ENCODE data around the gene NCF2. TPM values are rescaled to one million over a fixed set of nuclear protein-coding genes. Genes with fewer than 3 reads are reported as not detected.
A peak's percentile ranks its signal among the peaks of the same experiment; 100 is the strongest.

The NCF2 gene
- total RNA-seq, 1 donor from 2014 or later = 12.5 TPM

GRCh38 chr1:183520379-183520778 lies 69.9 kb downstream of the NCF2 start:
- Histone ChIP-seq H3K27me3 (no peaks in the 10 kb centered on the region), H3K4me3 (no peak overlapping the region), H3K27ac (no peak overlapping the region), H3K4me1 (peaks cover 3% of the 10 kb centered on the region), H3K9me3 (no peaks in the 10 kb centered on the region), H3K36me3 (peaks cover 0 to 33% of the 10 kb centered on the region in 2 donors)
- no peak for DNase-seq (ENCODE audit: extremely low spot score in 2 of 2)
- intact Hi-C loops (cut with DNase I) = no loop called here
- no peak for TF ChIP-seq CTCF (IDR thresholded peaks at IDR 0.05)
- no peak for TF ChIP-seq POLR2AphosphoS5 (IDR thresholded peaks at IDR 0.05; ENCODE audit: insufficient read depth in 1 of 2, low read depth in 1 of 2)
- TF ChIP-seq POLR2A (IDR thresholded peaks at IDR 0.05) = no peak

GRCh38 chr1:183517401-183517800 lies 72.9 kb downstream of the NCF2 start:
- no peak for DNase-seq (ENCODE audit: extremely low spot score in 2 of 2)
- no peak overlapping the region for H3K4me3 ChIP-seq
- H3K27ac ChIP-seq = no peak overlapping the region
- no peak for TF ChIP-seq CTCF (IDR thresholded peaks at IDR 0.05)
- TF ChIP-seq POLR2AphosphoS5 (IDR thresholded peaks at IDR 0.05; ENCODE audit: insufficient read depth in 1 of 2, low read depth in 1 of 2) = no peak
- TF ChIP-seq POLR2A (IDR thresholded peaks at IDR 0.05) = no peak
- intact Hi-C loops (cut with DNase I) = no loop called here
- peaks cover 0 to 26% of the 10 kb centered on the region in 2 donors for H3K36me3 ChIP-seq
- H3K9me3 ChIP-seq = no peaks in the 10 kb centered on the region
- H3K4me1 ChIP-seq = peaks cover 18% of the 10 kb centered on the region
- H3K27me3 ChIP-seq = no peaks in the 10 kb centered on the region

GRCh38 chr1:183516725-183517124 lies 73.5 kb downstream of the NCF2 start:
- TF ChIP-seq CTCF (IDR thresholded peaks at IDR 0.05) (no peak), POLR2A (IDR thresholded peaks at IDR 0.05) (no peak), POLR2AphosphoS5 (IDR thresholded peaks at IDR 0.05; ENCODE audit: insufficient read depth in 1 of 2, low read depth in 1 of 2) (no peak)
- intact Hi-C loops (cut with DNase I) = no loop called here
- Histone ChIP-seq H3K36me3 (peaks cover 0 to 21% of the 10 kb centered on the region in 2 donors), H3K27ac (no peak overlapping the region), H3K9me3 (no peaks in the 10 kb centered on the region), H3K27me3 (no peaks in the 10 kb centered on the region), H3K4me1 (peaks cover 18% of the 10 kb centered on the region), H3K4me3 (no peak overlapping the region)
- no peak for DNase-seq (ENCODE audit: extremely low spot score in 2 of 2)

GRCh38 chr1:183515002-183515689 lies 75.1 kb downstream of the NCF2 start:
- Histone ChIP-seq H3K36me3 (peaks cover 0 to 13% of the 10 kb centered on the region in 2 donors), H3K27ac (no peak overlapping the region), H3K4me1 (peaks cover 18% of the 10 kb centered on the region), H3K9me3 (no peaks in the 10 kb centered on the region), H3K27me3 (no peaks in the 10 kb centered on the region), H3K4me3 (no peak overlapping the region)
- no peak for DNase-seq (ENCODE audit: extremely low spot score in 2 of 2)
- TF ChIP-seq POLR2AphosphoS5 (IDR thresholded peaks at IDR 0.05; ENCODE audit: insufficient read depth in 1 of 2, low read depth in 1 of 2) (peak in 1 of 2 donors; percentile 58), POLR2A (IDR thresholded peaks at IDR 0.05) (no peak), CTCF (IDR thresholded peaks at IDR 0.05) (no peak)
- intact Hi-C loops (cut with DNase I) = no loop called here

- H3K36me3 ChIP-seq = peaks cover 0 to 13% of the 10 kb centered on the region in 2 donors
- H3K4me3 ChIP-seq = no peak overlapping the region
- no peaks in the 10 kb centered on the region for H3K27me3 ChIP-seq
- TF ChIP-seq CTCF (IDR thresholded peaks at IDR 0.05) = no peak
- TF ChIP-seq POLR2AphosphoS5 (IDR thresholded peaks at IDR 0.05; ENCODE audit: insufficient read depth in 1 of 2, low read depth in 1 of 2) = no peak
- no peak for TF ChIP-seq POLR2A (IDR thresholded peaks at IDR 0.05)
- no peak overlapping the region for H3K27ac ChIP-seq
- DNase-seq (ENCODE audit: extremely low spot score in 2 of 2) = no peak
- H3K4me1 ChIP-seq = peaks cover 18% of the 10 kb centered on the region
- H3K9me3 ChIP-seq = no peaks in the 10 kb centered on the region
- intact Hi-C loops (cut with DNase I) = no loop called here
Measured at GRCh38 chr1:183514235-183514634, 76.0 kb downstream of the NCF2 start.
